Cardiac septum (tissue), 1 donor: ENCODE results near the gene SHANK3. TPM values are rescaled to one million over a fixed set of nuclear protein-coding genes. Genes with fewer than 3 reads are reported as not detected.
A peak's percentile ranks its signal among the peaks of the same experiment; 100 is the strongest.

ENCODE experiments used
- DNase-seq: peaks from one replicate; pipeline ENCODE4 v3.0.0-alpha.2; 2020; ENCODE audit warnings: low spot score
- intact Hi-C: fragments of 100-400 bp; cut with DNase I; formaldehyde crosslinking; loops from one replicate; pipeline ENCODE4 v1.14.0; 2022
- total RNA-seq: library from RNA; stranded (reverse); fragmentation: NEBNext Ultra II Directional; extraction: Animal tissue kit (Norgen Biotek cat#: 25700); gene quantifications from one replicate; pipeline ENCODE4 v1.2.1, GENCODE V29; 2021
- donor health status: DM: no; HTN: no; CAD: no.

Gene SHANK3
- total RNA-seq, 1 donor from 2014 or later = 25.9 TPM

DNA sequence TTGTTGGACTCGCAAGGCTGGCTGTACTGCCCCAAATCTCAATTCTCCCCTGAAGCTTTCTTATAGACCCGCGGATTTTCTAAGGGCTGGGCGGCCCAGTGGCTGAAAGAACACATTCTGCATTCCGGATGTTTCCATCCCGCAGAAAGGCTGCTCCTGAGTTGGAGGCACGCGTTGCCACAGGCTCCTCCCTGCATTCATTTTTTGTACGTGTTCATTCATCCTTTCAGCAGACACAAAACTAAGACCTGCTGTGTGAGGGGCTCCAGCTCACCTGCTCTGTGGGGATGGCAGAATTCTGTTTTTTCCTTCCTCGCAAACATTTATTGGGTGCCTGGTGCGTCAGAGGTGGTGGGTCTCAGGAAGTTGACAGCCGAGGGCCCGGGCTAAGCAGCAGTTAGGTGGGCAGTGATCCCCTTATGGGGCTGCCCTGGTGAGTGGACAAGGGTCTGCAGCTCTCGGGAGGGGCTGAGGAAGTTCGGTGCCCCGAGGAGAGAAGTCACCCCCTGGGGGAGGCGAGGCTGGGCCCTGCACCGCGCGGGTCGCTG is 23.7 kb downstream of the SHANK3 start:
- intact Hi-C loops = no loop called here
- peak; percentile 47 for DNase-seq

DNA sequence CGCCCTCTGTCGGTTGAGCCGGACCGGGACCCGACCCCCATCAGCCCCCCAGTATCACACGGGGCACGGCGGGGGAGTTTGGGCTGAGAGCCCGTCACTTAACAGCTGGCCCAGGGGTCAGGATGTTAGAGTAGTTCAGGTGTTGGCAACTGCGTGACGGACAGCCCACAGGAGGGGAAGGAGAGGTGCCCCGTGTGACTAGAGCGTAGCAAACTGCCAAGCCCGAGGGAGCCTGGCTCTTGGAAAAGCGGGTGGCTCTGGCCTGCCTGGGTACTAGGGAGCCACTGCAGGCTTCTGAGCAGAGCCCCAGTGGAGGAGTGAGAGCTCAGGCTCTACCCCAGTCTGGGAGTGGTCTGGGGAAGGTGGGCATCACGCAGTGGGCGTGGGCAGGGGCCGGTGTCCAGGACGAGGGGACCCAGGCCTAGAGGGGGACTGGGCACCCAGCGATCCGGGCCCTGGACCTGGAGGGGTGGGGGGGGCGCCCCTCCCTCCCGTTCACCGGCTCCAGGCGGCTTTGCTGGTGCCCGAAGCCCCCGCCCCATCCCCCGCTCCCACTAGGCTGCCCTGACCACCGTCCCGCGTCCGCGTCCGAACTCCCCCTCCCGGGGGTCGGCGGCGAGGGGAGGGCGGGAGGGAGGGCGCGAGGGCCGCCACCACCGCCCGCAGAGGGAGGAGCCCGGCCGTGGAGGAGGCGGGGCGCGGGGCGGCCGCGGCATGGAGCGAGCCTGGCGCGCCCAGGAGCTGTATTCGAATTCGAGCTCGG is 24.4 kb downstream of the SHANK3 start:
- intact Hi-C loops = no loop called here
- DNase-seq = peak; percentile 68

- intact Hi-C loops = no loop called here
- peak; percentile 51 for DNase-seq
These were observed 25.3 kb downstream of the SHANK3 start for GRCh38 chr22:50697667-50698506.

GRCh38 chr22:50698546-50698945 is 25.9 kb downstream of the SHANK3 start:
- peak; percentile 66 for DNase-seq
- intact Hi-C loops = no loop called here

- intact Hi-C loops = no loop called here
These were observed 26.6 kb downstream of the SHANK3 start for GRCh38 chr22:50699001-50699755.

DNA sequence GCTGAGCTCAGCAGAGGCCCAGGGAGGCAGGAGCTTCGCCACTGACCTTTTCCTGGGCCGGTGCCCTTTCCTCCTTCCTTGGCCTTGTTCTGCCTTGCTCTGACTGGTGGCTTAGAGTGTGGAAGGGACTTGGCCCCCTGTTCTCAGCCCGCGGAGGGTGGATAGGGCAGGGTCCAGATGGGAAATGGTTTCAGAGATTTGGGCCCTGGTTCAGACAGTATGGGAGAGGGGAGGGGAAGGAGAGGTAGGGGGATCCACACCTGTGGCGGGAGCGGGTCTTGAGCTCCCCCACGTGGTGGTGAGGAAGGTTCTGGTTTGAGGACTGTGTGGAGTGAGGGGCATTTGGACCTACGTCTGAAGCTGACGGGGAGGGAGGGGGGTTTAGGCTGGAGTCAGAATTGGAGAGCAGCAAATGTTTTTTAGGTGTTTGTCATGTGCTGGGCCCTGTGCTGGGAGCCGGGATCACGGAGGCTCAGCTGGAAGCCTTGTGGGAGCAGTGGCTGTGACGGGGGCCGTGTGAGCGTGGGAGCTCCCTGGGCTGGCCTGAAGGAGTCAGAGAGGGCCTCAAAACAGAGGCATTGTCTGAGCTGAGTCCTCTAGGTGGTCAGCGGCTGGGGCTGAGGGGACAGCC is 27.2 kb downstream of the SHANK3 start:
- intact Hi-C loops = loop anchor here (5.0 kb wide), 1 partner anchor 73 kb away; the partner anchor contains the start of gene ARSA
- DNase-seq = peak; percentile 4

More at GRCh38 chr22:50699001-50699755, 26.6 kb downstream of the SHANK3 start:
- DNase-seq = peak; percentile 71

GRCh38 chr22:50700387-50701075 is 27.9 kb downstream of the SHANK3 start:
- peak; percentile 73 for DNase-seq
- intact Hi-C loops = loop anchor here (5.0 kb wide), 1 partner anchor 73 kb away; the partner anchor contains the start of gene ARSA

DNA sequence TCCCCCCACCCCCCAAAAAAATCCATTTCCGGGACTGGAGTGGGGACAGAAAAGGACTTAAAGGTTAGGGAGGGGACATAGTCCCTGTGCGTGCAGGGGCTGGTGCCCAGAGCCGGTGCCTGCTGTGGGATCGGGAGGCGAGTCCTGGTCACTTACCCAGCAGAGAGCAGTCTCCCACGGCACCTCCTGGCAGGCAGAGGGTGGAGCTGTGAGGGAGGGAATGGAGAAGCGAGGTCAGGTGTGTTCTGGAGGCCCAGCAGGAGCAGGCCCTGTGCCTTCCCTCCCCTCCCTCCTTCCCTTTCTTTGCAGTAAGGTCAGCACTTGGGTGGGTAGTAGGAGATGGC is 28.4 kb downstream of the SHANK3 start:
- intact Hi-C loops = loop anchor here (5.0 kb wide), 1 partner anchor 74 kb away; the partner anchor contains the start of gene ARSA
- DNase-seq = peak; percentile 58

- peak; percentile 44 for DNase-seq
- intact Hi-C loops = loop anchor here (5.0 kb wide), 1 partner anchor 74 kb away; the partner anchor contains the start of gene ARSA
These were observed 29.0 kb downstream of the SHANK3 start for GRCh38 chr22:50701428-50702154.

- intact Hi-C loops = loop anchor here (5.0 kb wide), 1 partner anchor 75 kb away; the partner anchor contains the start of gene ARSA
- peak; percentile 74 for DNase-seq
These were observed 29.6 kb downstream of the SHANK3 start for GRCh38 chr22:50702261-50702671.

GRCh38 chr22:50702821-50703725 is 30.4 kb downstream of the SHANK3 start:
- DNase-seq = peak; percentile 49
- intact Hi-C loops = loop anchor here (5.0 kb wide), 1 partner anchor 76 kb away; the partner anchor contains the start of gene ARSA

- intact Hi-C loops = loop anchor here (5.0 kb wide), 1 partner anchor 77 kb away; the partner anchor contains the start of gene ARSA
- peak; percentile 70 for DNase-seq
These were observed 31.3 kb downstream of the SHANK3 start for GRCh38 chr22:50703726-50704509.

- intact Hi-C loops = loop anchor here (5.0 kb wide), 1 partner anchor 77 kb away; the partner anchor contains the start of gene ARSA
- DNase-seq = peak; percentile 71
These were observed 32.0 kb downstream of the SHANK3 start for GRCh38 chr22:50704510-50705218.

DNA sequence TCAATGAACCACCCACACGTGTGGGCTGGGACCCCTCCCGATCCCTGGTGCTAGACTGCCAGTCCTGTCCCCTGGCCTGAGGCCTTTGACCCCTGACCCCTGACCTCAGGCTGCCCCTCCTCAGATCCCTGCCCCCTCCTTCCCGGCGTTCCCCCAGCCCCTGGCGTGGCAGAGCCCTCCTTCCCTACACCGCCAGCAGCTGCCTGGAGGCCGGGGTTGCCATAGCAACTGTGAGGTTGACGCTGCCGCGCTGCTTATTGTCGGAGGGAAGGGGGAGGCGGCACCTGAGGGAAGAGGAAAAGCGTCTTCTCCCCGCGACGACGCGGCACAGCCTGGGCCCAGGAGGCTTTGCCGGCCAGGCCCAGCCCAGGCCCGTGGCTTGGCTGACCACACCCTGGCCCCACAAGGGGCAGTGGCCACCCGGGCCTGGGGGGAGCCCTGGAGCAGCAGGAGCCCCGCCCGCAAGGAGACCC is 32.6 kb downstream of the SHANK3 start:
- intact Hi-C loops = no loop called here

GRCh38 chr22:50705851-50706351 is 33.3 kb downstream of the SHANK3 start:
- intact Hi-C loops = no loop called here
- DNase-seq = peak; percentile 63

More for the DNA sequence above, 32.6 kb downstream of the SHANK3 start:
- peak; percentile 77 for DNase-seq
